Measurements from ENCODE around the gene CD70.
"Not testable (repeated sequence)": the region's sequence is repeated elsewhere in the genome, so short reads cannot be mapped to it uniquely, and the experiment has no call there.

CD70 gene

GRCh38 chr19:6572217-6572616, 18.7 kb downstream of the CD70 start:
- in situ Hi-C loops (cut with HindIII; ENCODE audit: low sequenced_read_pairs): no loop called here

- in situ Hi-C loops (cut with HindIII; ENCODE audit: low sequenced_read_pairs): no loop called here
These were observed 19.8 kb downstream of the CD70 start for GRCh38 chr19:6571167-6571566.

- in situ Hi-C loops (cut with HindIII; ENCODE audit: low sequenced_read_pairs): no loop called here
These were observed 20.2 kb downstream of the CD70 start for GRCh38 chr19:6570764-6571163.

DNA sequence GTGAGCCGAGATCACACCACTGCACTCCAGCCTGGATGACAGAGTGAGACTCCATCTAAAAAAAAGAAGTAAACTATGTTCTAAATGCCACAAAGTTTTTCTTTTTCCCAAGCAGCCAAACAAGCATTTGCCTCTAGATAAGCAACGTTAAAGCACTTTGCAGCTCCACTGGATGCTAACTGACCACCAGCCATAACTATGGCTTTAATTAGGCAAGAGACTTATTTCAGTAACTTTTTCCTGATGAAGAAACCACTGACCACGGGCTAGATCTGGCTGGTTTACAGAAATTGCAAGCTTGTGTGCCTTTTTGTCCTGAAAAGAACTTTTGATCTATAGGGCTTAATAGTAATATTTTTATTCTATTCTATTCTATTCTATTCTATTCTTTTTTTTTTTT, 22.1 kb downstream of the CD70 start:
- in situ Hi-C loops (cut with HindIII; ENCODE audit: low sequenced_read_pairs): no loop called here

DNA sequence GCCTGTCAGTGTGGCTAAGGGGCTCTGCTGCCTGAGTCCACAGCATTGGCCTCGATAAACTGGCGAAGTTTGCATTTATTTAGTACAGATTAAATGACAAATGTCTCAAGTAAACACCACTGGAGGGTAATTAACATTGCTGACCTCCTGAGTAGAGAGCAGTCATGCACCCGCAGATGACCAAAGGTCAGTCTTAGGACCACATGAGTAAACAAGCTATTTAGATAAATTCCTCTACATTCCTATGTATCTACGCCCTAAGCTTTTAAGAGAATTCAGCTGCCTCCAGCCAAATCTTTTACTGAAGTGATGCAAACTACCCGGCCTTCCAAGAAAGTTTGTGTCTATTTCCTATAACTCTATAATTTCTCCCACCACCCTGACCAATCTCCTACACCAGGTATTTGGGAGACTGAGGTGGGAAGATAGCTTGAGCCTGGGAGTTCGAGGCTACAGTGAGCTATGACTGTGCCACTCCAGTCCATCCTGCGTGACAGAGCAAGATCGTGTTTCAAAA, 22.9 kb downstream of the CD70 start:
- in situ Hi-C loops (cut with HindIII; ENCODE audit: low sequenced_read_pairs): no loop called here

DNA sequence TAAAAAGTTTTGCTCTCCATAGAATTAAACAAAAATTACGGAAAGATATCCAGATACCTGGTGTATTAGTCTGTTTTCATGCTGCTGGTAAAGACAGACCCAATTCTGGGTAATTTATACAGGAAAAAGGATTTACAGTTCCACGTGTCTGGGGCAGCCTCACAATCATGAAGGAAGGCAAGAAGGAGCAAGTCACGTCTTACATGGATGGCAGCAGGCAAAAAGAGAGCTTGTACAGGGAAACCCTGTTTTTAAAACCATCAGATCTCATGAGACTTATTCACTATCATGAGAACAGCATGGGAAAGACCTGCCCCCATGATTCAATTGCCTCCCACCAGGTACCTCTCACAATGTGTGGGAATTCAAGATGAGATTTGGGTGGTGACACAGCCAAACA, 24.2 kb downstream of the CD70 start:
- in situ Hi-C loops (cut with HindIII; ENCODE audit: low sequenced_read_pairs): not testable (repeated sequence)

DNA sequence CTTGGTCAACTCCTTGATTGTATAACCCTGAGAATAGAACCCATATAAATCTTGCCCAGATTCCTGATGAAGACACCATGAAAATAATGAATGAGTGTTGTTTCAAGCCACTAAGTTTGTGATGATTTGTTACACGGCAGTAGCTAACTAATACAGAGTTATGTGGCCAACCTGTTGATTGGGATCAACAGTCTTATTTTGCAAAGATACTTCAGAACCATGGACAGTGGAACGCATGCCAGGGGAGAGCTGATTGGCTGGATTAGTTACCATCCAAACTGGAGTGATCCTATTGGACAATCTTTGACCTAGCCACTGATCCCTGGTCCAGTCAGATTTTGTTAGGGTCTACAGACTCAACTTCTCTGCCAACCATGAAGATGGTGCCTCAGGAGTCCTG, 26.6 kb downstream of the CD70 start:
- in situ Hi-C loops (cut with HindIII; ENCODE audit: low sequenced_read_pairs): no loop called here

DNA sequence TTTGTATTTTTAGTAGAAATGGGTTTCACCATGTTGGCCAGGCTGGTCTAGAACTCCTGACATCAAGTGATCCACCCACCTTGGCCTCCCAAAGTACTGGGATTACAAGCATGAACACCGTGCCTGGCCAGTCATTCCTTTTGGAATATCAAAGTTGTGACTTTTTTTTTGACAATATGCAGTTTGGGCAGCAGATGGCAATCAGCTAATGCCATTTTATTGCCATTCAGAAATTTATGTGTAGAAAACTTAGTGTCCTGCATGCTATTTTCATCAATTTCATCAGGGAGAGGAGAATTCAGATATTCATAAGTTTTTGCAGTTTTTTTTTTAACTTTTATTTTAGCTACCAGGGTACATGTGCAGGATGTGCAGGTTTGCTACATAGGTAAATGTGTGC, 28.5 kb downstream of the CD70 start:
- in situ Hi-C loops (cut with HindIII; ENCODE audit: low sequenced_read_pairs): not testable (repeated sequence)

DNA sequence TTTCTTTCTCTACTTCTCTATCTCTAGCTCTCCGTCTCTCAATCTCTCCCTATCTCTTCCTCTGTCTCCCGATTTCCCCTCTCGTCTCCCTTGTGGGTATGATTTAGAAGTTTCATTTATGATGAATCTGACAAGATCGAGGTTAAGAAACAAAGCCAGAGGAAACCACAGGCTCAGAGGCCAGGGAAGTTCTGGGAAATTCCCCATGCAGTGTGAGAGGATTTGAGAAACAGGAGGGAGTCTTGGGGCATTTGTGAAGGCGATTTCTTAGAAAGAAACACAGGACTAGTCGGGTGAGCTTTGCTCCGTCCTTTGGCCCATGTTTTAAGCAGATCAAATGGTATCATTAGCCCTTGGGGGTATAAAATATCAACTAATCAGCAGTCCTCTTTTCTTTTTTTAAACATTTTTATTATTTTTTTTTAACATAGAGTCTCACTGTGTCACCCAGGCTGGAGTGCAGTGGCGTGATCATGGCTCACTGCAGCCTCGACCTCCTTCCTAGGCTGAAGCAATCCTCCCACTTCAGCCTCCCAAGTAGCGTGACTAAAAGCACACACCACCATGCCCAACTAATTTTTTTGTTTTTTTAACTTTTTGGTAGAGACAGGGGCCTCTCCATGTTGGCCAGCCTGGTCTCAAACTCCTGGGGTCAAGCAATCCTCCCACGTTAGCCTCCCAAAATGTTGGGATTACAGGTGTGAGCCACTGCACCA, 34.3 kb downstream of the CD70 start:
- in situ Hi-C loops (cut with HindIII; ENCODE audit: low sequenced_read_pairs): no loop called here

GRCh38 chr19:6556043-6556449, 34.9 kb downstream of the CD70 start:
- in situ Hi-C loops (cut with HindIII; ENCODE audit: low sequenced_read_pairs): no loop called here

GRCh38 chr19:6551607-6552450, 39.1 kb downstream of the CD70 start:
- in situ Hi-C loops (cut with HindIII; ENCODE audit: low sequenced_read_pairs): no loop called here

GRCh38 chr19:6551091-6551490, 39.9 kb downstream of the CD70 start:
- in situ Hi-C loops (cut with HindIII; ENCODE audit: low sequenced_read_pairs): no loop called here

DNA sequence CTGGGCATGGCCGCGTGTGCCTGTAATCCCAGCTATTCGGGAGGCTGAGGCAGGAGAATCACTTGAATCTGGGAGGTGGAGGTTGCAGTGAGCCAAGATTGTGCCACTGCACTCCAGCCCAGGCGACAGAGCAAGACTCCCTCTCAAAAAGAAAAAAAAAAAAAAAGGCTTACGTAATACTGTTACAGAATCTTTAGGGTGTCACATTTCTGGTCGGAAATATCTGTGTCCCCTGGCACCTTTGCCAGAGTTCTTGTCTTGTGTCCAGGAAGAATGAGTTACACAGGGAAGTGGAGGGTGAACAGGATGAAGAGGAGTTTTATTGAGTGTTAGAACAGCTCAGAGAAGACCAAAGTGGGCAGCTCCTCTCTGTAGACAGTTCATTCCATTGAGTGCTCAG, 40.3 kb downstream of the CD70 start:
- in situ Hi-C loops (cut with HindIII; ENCODE audit: low sequenced_read_pairs): not testable (repeated sequence)

GRCh38 chr19:6543866-6544347, 47.0 kb downstream of the CD70 start:
- in situ Hi-C loops (cut with HindIII; ENCODE audit: low sequenced_read_pairs): no loop called here

DNA sequence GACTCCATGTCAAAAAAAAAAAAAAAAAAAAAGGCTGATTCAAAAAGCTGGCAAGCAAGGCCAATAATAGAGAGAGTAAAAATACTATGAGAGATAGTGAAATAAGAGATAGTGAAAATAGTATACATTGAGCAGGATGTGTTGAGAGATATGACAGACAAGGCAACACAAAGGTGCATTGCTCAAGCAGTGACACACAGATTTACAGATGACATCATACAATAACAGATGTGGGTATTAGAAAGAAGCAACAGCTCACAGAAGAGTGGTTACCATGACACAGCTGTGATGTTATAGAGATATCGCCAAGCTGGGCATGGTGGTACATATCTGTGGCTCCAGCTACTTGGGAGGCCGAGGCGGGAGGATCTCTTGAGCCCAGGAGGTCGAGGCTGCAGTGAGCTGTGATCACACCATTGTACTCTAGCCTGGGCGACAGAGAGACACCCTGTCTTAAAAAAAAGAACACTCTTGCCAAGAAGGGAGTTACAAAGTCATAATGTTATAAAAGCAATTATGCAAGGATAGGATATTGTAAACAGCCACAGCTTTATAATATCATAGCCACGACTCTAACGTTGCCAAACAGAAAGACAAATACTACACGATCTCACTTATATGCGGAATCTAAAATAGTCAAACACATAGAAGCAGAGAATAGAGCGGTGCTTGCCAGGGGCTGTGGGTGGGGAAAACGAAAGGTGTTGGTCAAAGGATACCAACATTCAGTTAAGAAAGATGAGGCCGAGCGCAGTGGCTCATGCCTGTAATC, 49.8 kb downstream of the CD70 start:
- in situ Hi-C loops (cut with HindIII; ENCODE audit: low sequenced_read_pairs): no loop called here

GRCh38 chr19:6539514-6539913, 51.4 kb downstream of the CD70 start:
- in situ Hi-C loops (cut with HindIII; ENCODE audit: low sequenced_read_pairs): no loop called here

All from endothelial cell of hepatic sinusoid (primary cell).